ENCODE measurements around the gene MIAT. TPM values are rescaled to one million over a fixed set of nuclear protein-coding genes. Genes with fewer than 3 reads are reported as not detected.
A peak's percentile ranks its signal among the peaks of the same experiment; 100 is the strongest.

MIAT gene
- polyA plus RNA-seq, 1 donor: 8.5 TPM

DNA sequence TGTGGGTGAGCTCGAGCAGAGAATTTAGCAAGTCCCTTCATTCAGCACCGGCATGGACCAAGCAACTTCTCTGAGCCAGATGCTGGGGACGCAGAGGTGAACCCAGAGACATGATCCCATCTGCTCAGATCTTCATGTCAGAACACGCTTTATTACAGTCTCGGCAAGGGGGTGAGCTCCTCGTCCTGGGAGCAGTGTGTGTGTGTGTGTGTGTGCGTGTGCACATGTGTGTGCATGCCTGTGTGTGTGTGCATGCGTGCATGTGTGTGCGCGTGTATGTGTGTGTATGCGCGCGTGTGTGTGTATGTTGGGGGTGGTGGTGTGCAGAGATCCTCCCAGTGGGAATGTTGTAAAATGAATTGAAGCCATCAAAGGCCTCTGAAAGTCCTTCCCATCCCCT, 9.8 kb downstream of the MIAT start:
- Histone ChIP-seq H3K36me3 (ENCODE audit: control insufficient read depth, insufficient read depth, low read length) (no peaks in the 10 kb centered on the region), H3K27ac (ENCODE audit: low read length) (no peak overlapping the region), H3K27me3 (ENCODE audit: control insufficient read depth, insufficient read depth, low read length) (peaks cover 5% of the 10 kb centered on the region), H3K4me3 (ENCODE audit: low read length) (no peak overlapping the region), H3K4me1 (ENCODE audit: control insufficient read depth, insufficient read depth, low read length) (peaks cover 4% of the 10 kb centered on the region), H3K9me3 (ENCODE audit: control insufficient read depth, low read depth, low read length) (no peaks in the 10 kb centered on the region)
- no peak for DNase-seq
- WGBS (ENCODE audit: insufficient coverage, low lambda C conversion rate): no CpG with 5 or more reads among the region's 13 CpGs

DNA sequence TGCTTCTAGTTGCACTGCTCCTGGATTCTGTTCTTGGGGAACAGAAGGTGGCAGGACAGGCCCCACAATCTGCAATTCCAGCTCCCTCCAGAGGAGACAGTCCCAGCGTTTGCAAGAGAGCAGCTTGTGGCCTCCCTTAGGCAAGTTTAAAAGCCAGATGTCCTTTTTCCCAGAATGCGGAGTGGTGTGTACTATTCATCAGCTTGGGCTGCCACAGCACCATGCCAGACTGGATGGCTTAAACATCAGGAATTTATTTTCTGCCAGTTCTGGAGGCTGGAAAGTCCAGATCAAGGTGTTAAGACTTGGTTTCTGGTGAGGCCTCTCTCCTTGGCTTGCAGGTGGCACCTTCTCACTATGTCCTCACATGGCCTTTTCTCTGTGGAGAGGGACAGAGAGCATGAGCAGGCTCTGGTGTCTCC, 11.7 kb downstream of the MIAT start:
- DNase-seq: no peak
- H3K4me1 ChIP-seq (ENCODE audit: control insufficient read depth, insufficient read depth, low read length): peaks cover 13% of the 10 kb centered on the region
- no peak overlapping the region for H3K27ac ChIP-seq (ENCODE audit: low read length)
- no peaks in the 10 kb centered on the region for H3K9me3 ChIP-seq (ENCODE audit: control insufficient read depth, low read depth, low read length)
- no CpG with 5 or more reads among the region's 2 CpGs for WGBS (ENCODE audit: insufficient coverage, low lambda C conversion rate)
- no peaks in the 10 kb centered on the region for H3K36me3 ChIP-seq (ENCODE audit: control insufficient read depth, insufficient read depth, low read length)
- no peaks in the 10 kb centered on the region for H3K27me3 ChIP-seq (ENCODE audit: control insufficient read depth, insufficient read depth, low read length)
- H3K4me3 ChIP-seq (ENCODE audit: low read length): no peak overlapping the region

DNA sequence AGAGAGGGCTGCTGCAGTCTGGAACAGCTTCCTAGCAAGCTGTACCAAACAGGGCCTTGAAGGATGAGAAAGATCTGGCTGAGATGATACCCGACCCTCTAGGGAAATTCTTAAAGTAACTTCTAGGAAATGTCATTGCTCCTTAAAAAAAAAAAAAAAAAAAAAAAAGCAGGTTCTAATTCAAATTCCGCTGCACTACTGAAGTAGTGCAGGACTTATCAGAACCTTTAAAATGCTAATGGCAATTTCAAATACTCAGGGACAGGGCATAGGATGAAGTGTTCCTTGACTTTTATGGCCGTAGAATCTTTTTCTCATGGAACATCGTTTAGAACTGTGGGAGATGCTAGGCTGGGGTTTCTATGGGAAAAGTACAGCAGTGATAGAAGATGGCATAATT, 13.1 kb downstream of the MIAT start:
- no peaks in the 10 kb centered on the region for H3K36me3 ChIP-seq (ENCODE audit: control insufficient read depth, insufficient read depth, low read length)
- no peak overlapping the region for H3K4me3 ChIP-seq (ENCODE audit: low read length)
- H3K27me3 ChIP-seq (ENCODE audit: control insufficient read depth, insufficient read depth, low read length): no peaks in the 10 kb centered on the region
- no CpG with 5 or more reads among the region's 4 CpGs for WGBS (ENCODE audit: insufficient coverage, low lambda C conversion rate)
- H3K9me3 ChIP-seq (ENCODE audit: control insufficient read depth, low read depth, low read length): no peaks in the 10 kb centered on the region
- peaks cover 23% of the 10 kb centered on the region for H3K4me1 ChIP-seq (ENCODE audit: control insufficient read depth, insufficient read depth, low read length)
- no peak overlapping the region for H3K27ac ChIP-seq (ENCODE audit: low read length)
- DNase-seq: no peak

DNA sequence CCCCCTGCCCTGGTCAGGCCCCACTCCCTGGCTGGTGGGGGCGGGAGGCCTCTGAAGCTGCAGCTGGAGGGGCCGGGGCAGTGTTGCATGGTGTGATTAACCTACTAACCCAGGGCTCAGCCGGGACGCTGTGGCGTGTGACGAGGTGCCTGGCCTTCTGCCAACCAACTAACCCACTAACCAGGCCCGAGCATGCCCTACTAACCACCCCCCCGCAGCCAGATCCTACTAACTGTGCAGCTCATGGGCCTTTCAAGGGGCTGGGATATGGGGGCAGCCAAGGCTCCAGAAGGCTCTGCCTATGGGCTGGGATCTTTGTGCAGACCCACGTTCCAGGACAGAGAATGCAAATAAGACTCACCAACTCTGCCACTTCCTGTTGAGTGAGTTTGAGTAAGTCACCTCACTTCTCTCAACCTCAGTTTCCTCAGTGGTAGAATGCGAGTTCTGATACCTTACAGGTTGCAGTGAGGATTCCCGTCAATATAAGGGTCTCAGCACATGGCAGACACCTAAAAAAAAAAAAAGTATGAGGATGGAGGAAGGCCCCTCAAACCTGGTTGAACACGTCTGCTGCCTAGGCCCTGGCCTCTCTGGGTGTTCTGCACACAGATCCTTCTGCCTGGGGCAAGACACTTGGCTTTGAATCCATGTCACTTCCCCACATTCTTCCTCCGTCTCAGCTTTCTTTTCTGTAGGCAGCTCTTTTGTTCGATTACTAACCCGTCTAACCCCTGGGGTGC, 14.1 kb downstream of the MIAT start:
- 89% methylated on average over 3 of the region's 15 CpGs for WGBS (ENCODE audit: insufficient coverage, low lambda C conversion rate)
- DNase-seq: no peak
- Histone ChIP-seq H3K4me3 (ENCODE audit: low read length) (no peak overlapping the region), H3K4me1 (ENCODE audit: control insufficient read depth, insufficient read depth, low read length) (peaks cover 23% of the 10 kb centered on the region), H3K27me3 (ENCODE audit: control insufficient read depth, insufficient read depth, low read length) (no peaks in the 10 kb centered on the region), H3K27ac (ENCODE audit: low read length) (peak overlapping the region; percentile 97), H3K9me3 (ENCODE audit: control insufficient read depth, low read depth, low read length) (no peaks in the 10 kb centered on the region), H3K36me3 (ENCODE audit: control insufficient read depth, insufficient read depth, low read length) (no peaks in the 10 kb centered on the region)

DNA sequence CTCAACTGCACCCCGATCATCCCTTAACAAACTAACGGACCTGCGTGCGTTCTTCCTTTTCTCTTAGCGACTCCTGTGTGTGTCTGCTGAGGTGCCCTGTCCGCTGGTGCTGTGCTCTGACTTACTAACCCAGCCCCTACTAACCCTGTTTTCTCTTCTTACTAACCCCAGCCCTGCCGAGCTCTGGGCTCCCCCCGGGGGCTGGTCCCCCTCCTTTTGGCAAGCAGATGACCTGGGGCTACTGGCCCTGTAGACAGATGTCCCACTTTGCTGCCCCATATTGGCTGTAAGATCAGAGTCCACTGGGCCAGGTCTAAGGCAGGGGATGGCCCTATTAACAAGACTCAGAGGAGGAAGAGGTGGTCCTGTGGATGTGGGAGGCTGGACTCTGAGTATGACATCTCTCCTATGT, 14.7 kb downstream of the MIAT start:
- no peak for DNase-seq
- H3K4me3 ChIP-seq (ENCODE audit: low read length): peak overlapping the region; percentile 92

DNA sequence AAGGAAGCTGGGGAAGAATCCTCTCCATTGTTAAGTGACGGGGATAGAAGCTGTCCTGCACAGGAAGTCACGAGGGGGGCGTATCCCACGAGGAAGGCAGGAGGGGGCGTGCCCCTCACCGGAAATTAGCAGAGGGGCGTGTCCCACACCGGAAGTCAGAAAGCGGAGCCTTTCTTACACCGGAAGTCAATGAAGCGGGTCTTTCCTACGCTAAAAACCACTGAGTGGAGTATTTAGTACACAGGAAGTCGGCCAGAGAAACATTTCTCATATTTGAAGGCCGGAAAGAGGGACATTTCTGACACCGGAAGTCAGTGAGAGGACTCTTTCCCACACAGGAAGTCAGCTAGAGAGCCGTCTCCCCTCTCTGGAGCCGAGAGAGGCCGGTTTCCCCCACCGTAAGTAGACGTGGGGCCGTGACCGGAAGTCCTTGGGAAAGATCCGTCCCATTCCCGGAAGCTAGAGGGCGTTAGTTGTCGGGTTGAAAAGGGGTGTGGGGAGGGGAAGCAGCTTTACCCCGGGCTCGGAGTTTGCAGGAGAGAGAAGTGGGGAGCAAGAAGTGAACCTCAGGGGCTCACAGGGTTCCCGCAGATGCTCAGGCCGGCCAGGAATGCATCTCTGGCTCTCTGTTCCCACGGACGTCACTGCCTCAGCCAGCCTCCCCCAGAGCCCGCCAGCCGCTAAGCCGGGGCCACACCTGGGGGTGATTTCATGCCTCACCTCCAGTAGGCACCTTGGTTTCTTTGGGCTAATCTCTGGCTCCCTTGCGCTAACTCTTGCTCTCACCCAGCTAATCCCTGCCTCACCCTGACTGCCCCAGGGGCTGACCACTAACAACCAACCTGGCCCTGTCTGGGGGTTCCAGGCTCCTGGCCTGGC, 15.4 kb downstream of the MIAT start:
- Histone ChIP-seq H3K4me3 (ENCODE audit: low read length) (peak overlapping the region; percentile 92), H3K27me3 (ENCODE audit: control insufficient read depth, insufficient read depth, low read length) (no peaks in the 10 kb centered on the region), H3K27ac (ENCODE audit: low read length) (peak overlapping the region; percentile 97), H3K36me3 (ENCODE audit: control insufficient read depth, insufficient read depth, low read length) (no peaks in the 10 kb centered on the region), H3K9me3 (ENCODE audit: control insufficient read depth, low read depth, low read length) (no peaks in the 10 kb centered on the region), H3K4me1 (ENCODE audit: control insufficient read depth, insufficient read depth, low read length) (peaks cover 23% of the 10 kb centered on the region)
- WGBS (ENCODE audit: insufficient coverage, low lambda C conversion rate): no CpG with 5 or more reads among the region's 36 CpGs
- peak; percentile 96 to 98 for DNase-seq

More for the DNA sequence above, 14.7 kb downstream of the MIAT start:
- Histone ChIP-seq H3K27me3 (ENCODE audit: control insufficient read depth, insufficient read depth, low read length) (no peaks in the 10 kb centered on the region), H3K4me1 (ENCODE audit: control insufficient read depth, insufficient read depth, low read length) (peaks cover 23% of the 10 kb centered on the region), H3K9me3 (ENCODE audit: control insufficient read depth, low read depth, low read length) (no peaks in the 10 kb centered on the region), H3K27ac (ENCODE audit: low read length) (peak overlapping the region; percentile 97), H3K36me3 (ENCODE audit: control insufficient read depth, insufficient read depth, low read length) (no peaks in the 10 kb centered on the region)
- WGBS (ENCODE audit: insufficient coverage, low lambda C conversion rate): no CpG with 5 or more reads among the region's 8 CpGs

DNA sequence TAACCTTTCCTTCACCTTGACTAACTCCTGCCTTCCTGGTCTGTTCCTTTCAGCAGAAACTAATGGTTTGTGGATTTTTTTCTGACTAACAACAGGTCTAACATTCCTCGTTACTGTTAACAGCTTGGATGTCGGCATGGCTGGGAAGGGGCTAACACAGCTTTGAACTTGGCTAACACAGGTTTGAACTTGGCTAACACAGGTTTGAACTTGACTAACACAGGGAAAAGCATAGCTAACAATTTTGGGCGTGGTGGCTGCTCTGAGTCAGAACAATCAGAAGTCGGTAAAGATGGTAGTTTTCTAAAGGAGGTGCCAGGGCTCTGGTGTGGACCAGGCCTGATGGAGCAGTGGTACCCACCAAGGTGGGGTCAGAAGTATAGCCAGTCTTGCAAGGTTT, 16.1 kb downstream of the MIAT start:
- Histone ChIP-seq H3K27me3 (ENCODE audit: control insufficient read depth, insufficient read depth, low read length) (no peaks in the 10 kb centered on the region), H3K4me3 (ENCODE audit: low read length) (peak overlapping the region; percentile 92), H3K27ac (ENCODE audit: low read length) (peak overlapping the region; percentile 97), H3K36me3 (ENCODE audit: control insufficient read depth, insufficient read depth, low read length) (no peaks in the 10 kb centered on the region), H3K9me3 (ENCODE audit: control insufficient read depth, low read depth, low read length) (no peaks in the 10 kb centered on the region), H3K4me1 (ENCODE audit: control insufficient read depth, insufficient read depth, low read length) (peaks cover 23% of the 10 kb centered on the region)
- DNase-seq: peak in 1 of 2 donors; percentile 40
- WGBS (ENCODE audit: insufficient coverage, low lambda C conversion rate): no CpG with 5 or more reads among the region's 4 CpGs

DNA sequence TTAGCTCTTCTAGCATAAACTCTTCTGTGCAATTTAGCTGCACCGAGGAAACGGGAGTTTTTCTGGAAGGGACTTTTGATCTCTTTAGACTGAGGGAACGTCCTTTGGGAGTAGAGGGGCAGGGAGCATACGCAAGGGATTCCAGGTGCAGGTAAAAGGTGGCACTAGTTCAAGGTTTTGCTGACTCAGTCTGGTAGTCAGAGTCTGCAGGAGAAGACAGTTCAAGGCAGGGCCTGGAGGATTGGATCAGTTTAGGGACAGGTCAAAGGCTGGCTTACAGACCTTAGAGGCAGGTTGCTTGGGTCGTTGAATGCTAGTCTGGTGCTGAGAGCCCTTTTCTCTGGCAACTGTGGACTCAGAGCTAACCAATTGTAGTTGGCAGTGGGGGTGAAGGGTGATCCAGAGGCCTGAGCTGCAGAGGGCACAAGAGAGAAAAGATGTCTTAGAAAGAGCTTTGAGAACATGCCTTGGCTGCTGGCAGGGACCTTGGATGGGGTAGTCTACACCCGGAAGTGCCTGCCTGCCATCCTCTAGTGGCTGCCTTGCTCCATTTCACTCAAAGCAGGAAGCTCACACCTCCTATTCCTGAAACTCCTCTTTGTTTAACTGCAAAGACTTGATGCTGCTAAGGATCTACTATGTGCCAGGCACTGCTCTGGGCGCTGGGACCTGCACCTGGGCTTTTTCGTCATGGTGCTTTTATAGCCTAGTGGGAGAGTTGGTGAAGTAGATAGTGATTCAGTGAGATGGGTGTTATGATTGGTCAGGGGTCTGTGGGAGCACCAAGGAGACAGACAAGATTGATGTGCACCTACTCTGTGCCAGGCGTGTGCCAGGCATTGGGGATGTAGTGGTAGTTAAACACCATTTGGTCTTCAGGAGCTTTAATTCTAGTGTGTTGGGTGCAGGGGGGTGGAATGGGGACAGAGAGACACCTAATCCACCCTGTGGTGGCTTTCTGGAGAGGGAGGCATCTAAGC, 17.1 kb downstream of the MIAT start:
- DNase-seq: no peak
- WGBS (ENCODE audit: insufficient coverage, low lambda C conversion rate): no CpG with 5 or more reads among the region's 9 CpGs
- H3K27ac ChIP-seq (ENCODE audit: low read length): peak overlapping the region; percentile 14
- no peaks in the 10 kb centered on the region for H3K36me3 ChIP-seq (ENCODE audit: control insufficient read depth, insufficient read depth, low read length)
- no peaks in the 10 kb centered on the region for H3K27me3 ChIP-seq (ENCODE audit: control insufficient read depth, insufficient read depth, low read length)
- peaks cover 23% of the 10 kb centered on the region for H3K4me1 ChIP-seq (ENCODE audit: control insufficient read depth, insufficient read depth, low read length)
- no peaks in the 10 kb centered on the region for H3K9me3 ChIP-seq (ENCODE audit: control insufficient read depth, low read depth, low read length)
- H3K4me3 ChIP-seq (ENCODE audit: low read length): peak overlapping the region; percentile 92

DNA sequence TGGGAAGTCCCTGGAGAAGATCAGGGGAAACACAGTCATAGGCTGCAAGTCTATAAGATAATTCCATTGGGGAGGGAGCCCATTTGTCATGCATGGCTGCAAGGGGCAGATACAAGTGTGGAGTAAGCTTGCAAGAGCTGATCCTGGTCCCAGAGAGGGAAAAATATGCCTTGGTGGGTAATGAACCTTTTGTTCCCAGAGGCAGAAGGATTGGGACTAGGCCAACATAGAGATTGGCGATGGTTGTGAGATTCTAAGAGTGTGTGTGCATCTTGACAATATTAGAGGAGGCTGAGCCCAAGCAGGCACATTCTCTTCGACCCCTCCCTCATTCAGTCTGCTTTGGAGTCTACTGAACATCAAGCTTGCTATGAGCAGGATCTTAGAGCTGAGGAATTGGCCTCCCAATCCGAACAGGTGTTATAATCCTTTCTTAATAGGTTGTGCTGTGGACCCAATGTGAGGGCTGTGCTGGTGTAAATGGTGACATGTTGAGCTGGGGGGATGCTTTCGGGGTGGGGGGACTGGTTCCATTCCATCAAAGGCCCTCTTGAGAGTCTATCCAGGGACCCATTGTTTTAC, 18.4 kb downstream of the MIAT start:
- Histone ChIP-seq H3K9me3 (ENCODE audit: control insufficient read depth, low read depth, low read length) (no peaks in the 10 kb centered on the region), H3K27ac (ENCODE audit: low read length) (no peak overlapping the region), H3K27me3 (ENCODE audit: control insufficient read depth, insufficient read depth, low read length) (no peaks in the 10 kb centered on the region), H3K4me1 (ENCODE audit: control insufficient read depth, insufficient read depth, low read length) (peaks cover 23% of the 10 kb centered on the region), H3K36me3 (ENCODE audit: control insufficient read depth, insufficient read depth, low read length) (peaks cover 6% of the 10 kb centered on the region), H3K4me3 (ENCODE audit: low read length) (no peak overlapping the region)
- DNase-seq: no peak
- no CpG with 5 or more reads among the region's 4 CpGs for WGBS (ENCODE audit: insufficient coverage, low lambda C conversion rate)
